H9 (cell line): ENCODE data around the gene PSME1. TPM values are rescaled to one million over a fixed set of nuclear protein-coding genes. Genes with fewer than 3 reads are reported as not detected.

Source experiments
- DNase-seq: peaks from one replicate; pipeline ENCODE4 v3.0.0-alpha.2; 2017
- H2AFZ ChIP-seq: one replicate; pipeline ENCODE4 v1.6.1; 2013; ENCODE audit warnings: mild to moderate bottlenecking, low read length, control low read depth, moderate library complexity
- H2AK5ac ChIP-seq: 2 replicates; pipeline ENCODE4 v1.6.1; 2013; ENCODE audit warnings: low read length, control low read depth, mixed read lengths; ENCODE audit not compliant: insufficient read length
- H2BK120ac ChIP-seq: one replicate; pipeline ENCODE4 v1.6.1; 2013; ENCODE audit warnings: low read depth, mild to moderate bottlenecking, low read length, control low read depth, inconsistent platforms; ENCODE audit not compliant: poor library complexity, severe bottlenecking
- H2BK12ac ChIP-seq: 2 replicates; pipeline ENCODE4 v1.6.1; 2013; ENCODE audit warnings: low read length, control low read depth, mixed read lengths, low read depth; ENCODE audit not compliant: insufficient read length
- H2BK15ac ChIP-seq: 2 replicates; pipeline ENCODE4 v1.6.1; 2013; ENCODE audit warnings: low read depth, low read length, control low read depth
- H2BK20ac ChIP-seq: one replicate; pipeline ENCODE4 v1.6.1; 2013; ENCODE audit warnings: low read depth, mild to moderate bottlenecking, low read length, control low read depth, inconsistent platforms; ENCODE audit not compliant: poor library complexity, severe bottlenecking
- H2BK5ac ChIP-seq: 2 replicates; pipeline ENCODE4 v1.6.1; 2013; ENCODE audit warnings: low read length, control low read depth, mixed read lengths; ENCODE audit not compliant: insufficient read length
- H3K14ac ChIP-seq: 2 replicates; pipeline ENCODE4 v1.6.1; 2013; ENCODE audit warnings: low read length, control low read depth; ENCODE audit not compliant: insufficient read depth
- H3K18ac ChIP-seq: 2 replicates; pipeline ENCODE4 v1.6.1; 2013; ENCODE audit warnings: low read depth, mild to moderate bottlenecking, mixed read lengths, low read length, control low read depth; ENCODE audit not compliant: insufficient read length
- H3K23ac ChIP-seq: 2 replicates; pipeline ENCODE4 v1.6.1; 2013; ENCODE audit warnings: low read length, control low read depth, mixed read lengths, low read depth; ENCODE audit not compliant: insufficient read length
- H3K23me2 ChIP-seq: 2 replicates; pipeline ENCODE4 v1.6.1; 2013; ENCODE audit warnings: low read depth, mild to moderate bottlenecking, mixed read lengths, low read length, control low read depth; ENCODE audit not compliant: insufficient read length, poor library complexity, severe bottlenecking
- H3K27ac ChIP-seq: 2 replicates; pipeline ENCODE4 v1.5.1; 2013; ENCODE audit warnings: low read length, control low read depth, mixed read lengths, low read depth; ENCODE audit not compliant: insufficient read length
- H3K27me3 ChIP-seq: 2 replicates; pipeline ENCODE4 v1.6.1; 2013; ENCODE audit warnings: low read length, control low read depth, inconsistent platforms; ENCODE audit not compliant: insufficient read depth
- H3K4ac ChIP-seq: 2 replicates; pipeline ENCODE4 v1.6.1; 2013; ENCODE audit warnings: low read depth, mild to moderate bottlenecking, control low read depth, inconsistent platforms, low read length, moderate library complexity
- H3K4me1 ChIP-seq: 2 replicates; pipeline ENCODE4 v1.6.1; 2013; ENCODE audit warnings: low read length, control low read depth, inconsistent platforms; ENCODE audit not compliant: insufficient read depth
- H3K4me2 ChIP-seq: 2 replicates; pipeline ENCODE4 v1.6.1; 2013; ENCODE audit warnings: low read length, control low read depth, mixed read lengths; ENCODE audit not compliant: insufficient read length, insufficient read depth
- H3K56ac ChIP-seq: 2 replicates; pipeline ENCODE4 v1.6.1; 2013; ENCODE audit warnings: low read depth, mild to moderate bottlenecking, mixed read lengths, low read length, control low read depth; ENCODE audit not compliant: insufficient read length
- H3K79me1 ChIP-seq: 2 replicates; pipeline ENCODE4 v1.6.1; 2013; ENCODE audit warnings: low read depth, mild to moderate bottlenecking, moderate library complexity, low read length, control low read depth, inconsistent platforms; ENCODE audit not compliant: insufficient read depth, poor library complexity, severe bottlenecking
- H3K79me2 ChIP-seq: 2 replicates; pipeline ENCODE4 v1.6.1; 2013; ENCODE audit warnings: low read length, control low read depth, inconsistent platforms; ENCODE audit not compliant: insufficient read depth
- H3K9ac ChIP-seq: 2 replicates; pipeline ENCODE4 v1.6.1; 2013; ENCODE audit warnings: low read length, control low read depth, mixed read lengths; ENCODE audit not compliant: insufficient read length; ENCODE audit errors: extremely low read depth
- H3K9me3 ChIP-seq: one replicate; pipeline ENCODE4 v1.6.1; 2013; ENCODE audit warnings: low read depth, low read length, inconsistent platforms; ENCODE audit not compliant: control insufficient read depth
- H3T11ph ChIP-seq: one replicate; pipeline ENCODE4 v1.6.1; 2013; ENCODE audit warnings: mild to moderate bottlenecking, low read length, control low read depth, inconsistent platforms
- H4K20me1 ChIP-seq: one replicate; pipeline ENCODE4 v1.6.1; 2013; ENCODE audit not compliant: control insufficient read depth, insufficient read length, insufficient read depth
- H4K5ac ChIP-seq: 2 replicates; pipeline ENCODE4 v1.6.1; 2013; ENCODE audit warnings: low read depth, mild to moderate bottlenecking, mixed read lengths, low read length, control low read depth; ENCODE audit not compliant: insufficient read length
- H4K8ac ChIP-seq: replicated peaks from 2 replicates; pipeline ENCODE4 v1.6.1; 2013; ENCODE audit warnings: low read length, control low read depth, mixed read lengths, low read depth; ENCODE audit not compliant: insufficient read length
- H4K91ac ChIP-seq: 2 replicates; pipeline ENCODE4 v1.6.1; 2013; ENCODE audit warnings: low read depth, mild to moderate bottlenecking, moderate library complexity, mixed read lengths, low read length, control low read depth; ENCODE audit not compliant: insufficient read length
- H3K27ac Mint-ChIP-seq, 3 experiments: 2 replicates in 2 of 3; 3 replicates in 1 of 3; pipeline ENCODE4 v1.8.0; 2020 to 2021; ENCODE audit warnings: mixed read lengths in 3 of 3, mild to moderate bottlenecking in 1 of 3, moderate library complexity in 1 of 3
- H3K27me3 Mint-ChIP-seq: 2 replicates; pipeline ENCODE4 v1.8.0; 2021; ENCODE audit warnings: low read depth, mild to moderate bottlenecking, moderate library complexity, mixed read lengths
- H3K36me3 Mint-ChIP-seq, 3 experiments: 2 replicates in 2 of 3; 3 replicates in 1 of 3; pipeline ENCODE4 v1.8.0; 2020 to 2021; ENCODE audit warnings: low read depth in 3 of 3, mixed read lengths in 3 of 3; ENCODE audit not compliant: insufficient read depth in 1 of 3
- H3K4me1 Mint-ChIP-seq, 2 experiments: 2 replicates each; pipeline ENCODE4 v1.8.0; 2020; ENCODE audit warnings: mixed read lengths in 2 of 2
- H3K4me3 Mint-ChIP-seq, 2 experiments: 2 replicates in 1 of 2; 3 replicates in 1 of 2; pipeline ENCODE4 v1.8.0; 2020 to 2021; ENCODE audit warnings: mild to moderate bottlenecking in 2 of 2, mixed read lengths in 2 of 2, moderate library complexity in 1 of 2
- H3K9me3 Mint-ChIP-seq, 2 experiments: 2 replicates in 1 of 2; 3 replicates in 1 of 2; pipeline ENCODE4 v1.8.0; 2020; ENCODE audit warnings: mild to moderate bottlenecking in 2 of 2, mixed read lengths in 2 of 2, moderate library complexity in 1 of 2
- CTCF ChIP-seq: fragments of 200-600 bp; sonication (generic); conservative IDR thresholded peaks from 3 replicates; pipeline ENCODE4 v1.8.0; 2021; ENCODE audit warnings: antibody characterized with exemption, mild to moderate bottlenecking
- WGBS: extraction: QIAGEN DNeasy Blood & Tissue Kit; methylation state at CpG from one replicate; pipeline ENCODE4 v1.1.7; 2013; ENCODE audit warnings: missing lambda C conversion rate, low lambda C conversion rate, mixed read lengths; ENCODE audit not compliant: insufficient read length; ENCODE audit errors: extremely low coverage; 5-methylcytosine and 5-hydroxymethylcytosine counted together
- total RNA-seq: library from RNA; stranded (reverse); gene quantifications from 2 replicates; pipeline ENCODE4 v1.2.1, GENCODE V29; 2021

Gene PSME1
- total RNA-seq, 1 experiment from 2014 or later: 109 TPM

DNA sequence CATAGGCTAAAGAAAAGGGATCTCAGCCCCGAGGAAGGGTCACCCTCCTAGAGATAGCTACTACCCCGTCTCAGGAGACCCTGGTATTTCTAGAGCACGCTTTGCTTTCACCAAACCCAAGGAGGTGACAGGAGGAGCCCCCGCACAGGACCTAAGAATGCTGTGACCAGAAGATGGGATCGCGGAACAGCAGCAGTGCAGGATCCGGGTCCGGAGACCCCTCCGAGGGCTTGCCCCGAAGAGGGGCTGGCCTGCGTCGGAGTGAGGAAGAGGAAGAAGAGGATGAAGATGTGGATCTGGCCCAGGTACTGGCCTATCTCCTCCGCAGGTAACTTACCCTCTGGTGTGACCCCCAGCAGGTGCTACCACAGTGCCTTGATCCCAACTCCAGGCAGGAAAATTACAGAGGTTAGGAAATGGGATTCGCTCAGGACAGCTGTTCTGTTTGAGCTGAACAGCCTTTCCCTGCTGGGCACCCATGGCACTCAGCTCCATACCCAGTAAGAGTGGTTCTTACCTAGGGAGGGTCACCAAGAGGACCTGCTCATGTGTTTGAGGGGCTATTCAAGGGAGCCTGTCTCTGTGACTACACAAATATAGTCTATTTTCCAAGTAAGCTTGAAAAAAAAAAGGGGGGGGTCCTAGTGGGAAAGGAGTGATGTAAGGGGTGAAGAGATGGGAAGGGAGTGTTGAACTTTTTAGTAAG is 20.4 kb upstream of the PSME1 start:
- H2BK12ac ChIP-seq: no peak overlapping the region
- peak overlapping the region; percentile 93 to 95 for H3K4me3 Mint-ChIP-seq
- no peaks in the 10 kb centered on the region for H3K79me1 ChIP-seq
- H4K5ac ChIP-seq: no peak overlapping the region
- H4K91ac ChIP-seq: no peak overlapping the region
- peaks cover 16 to 46% (median 40%) of the 10 kb centered on the region in 3 experiments; a peak in 6 of 7 replicates for H3K36me3 Mint-ChIP-seq
- H3K79me2 ChIP-seq: no peaks in the 10 kb centered on the region
- peak overlapping the region; percentile 89 to 100 (median 98) for H3K27ac Mint-ChIP-seq
- peaks cover 12 to 15% of the 10 kb centered on the region in 2 experiments for H3K4me1 Mint-ChIP-seq
- no peak overlapping the region for H3K18ac ChIP-seq
- no peak overlapping the region for H2AK5ac ChIP-seq
- no peak overlapping the region for H3K4ac ChIP-seq
- H2BK5ac ChIP-seq: no peak overlapping the region
- no peak overlapping the region for H4K8ac ChIP-seq
- WGBS: no CpG with 5 or more reads among the region's 14 CpGs
- no peak overlapping the region for H3T11ph ChIP-seq
- no peaks in the 10 kb centered on the region; a peak in 1 of 5 replicates for H3K9me3 Mint-ChIP-seq
- no peak overlapping the region for H2BK20ac ChIP-seq
- peak overlapping the region; percentile 75 for H3K9ac ChIP-seq
- no peak for TF ChIP-seq CTCF
- H2AFZ ChIP-seq: no peak overlapping the region
- H3K27me3 ChIP-seq: no peaks in the 10 kb centered on the region
- no peak overlapping the region for H3K27ac ChIP-seq
- no peak overlapping the region for H3K14ac ChIP-seq
- no peak overlapping the region for H3K56ac ChIP-seq
- no peak overlapping the region for H2BK15ac ChIP-seq
- H3K4me1 ChIP-seq: no peaks in the 10 kb centered on the region
- no peak for DNase-seq
- no peaks in the 10 kb centered on the region for H3K9me3 ChIP-seq
- H2BK120ac ChIP-seq: no peak overlapping the region
- H3K23me2 ChIP-seq: peaks cover 13% of the 10 kb centered on the region
- H3K4me2 ChIP-seq: peak overlapping the region; percentile 79
- no peak overlapping the region for H3K23ac ChIP-seq
- H4K20me1 ChIP-seq: no peaks in the 10 kb centered on the region
- H3K27me3 Mint-ChIP-seq: peaks cover 3% of the 10 kb centered on the region; the same call in 1 of the 2 replicates
